Measurements from ENCODE around the gene MIPOL1.
A peak's percentile ranks its signal among the peaks of the same experiment; 100 is the strongest.
"Not testable (repeated sequence)": the region's sequence is repeated elsewhere in the genome, so short reads cannot be mapped to it uniquely, and the experiment has no call there.

Gene MIPOL1

DNA sequence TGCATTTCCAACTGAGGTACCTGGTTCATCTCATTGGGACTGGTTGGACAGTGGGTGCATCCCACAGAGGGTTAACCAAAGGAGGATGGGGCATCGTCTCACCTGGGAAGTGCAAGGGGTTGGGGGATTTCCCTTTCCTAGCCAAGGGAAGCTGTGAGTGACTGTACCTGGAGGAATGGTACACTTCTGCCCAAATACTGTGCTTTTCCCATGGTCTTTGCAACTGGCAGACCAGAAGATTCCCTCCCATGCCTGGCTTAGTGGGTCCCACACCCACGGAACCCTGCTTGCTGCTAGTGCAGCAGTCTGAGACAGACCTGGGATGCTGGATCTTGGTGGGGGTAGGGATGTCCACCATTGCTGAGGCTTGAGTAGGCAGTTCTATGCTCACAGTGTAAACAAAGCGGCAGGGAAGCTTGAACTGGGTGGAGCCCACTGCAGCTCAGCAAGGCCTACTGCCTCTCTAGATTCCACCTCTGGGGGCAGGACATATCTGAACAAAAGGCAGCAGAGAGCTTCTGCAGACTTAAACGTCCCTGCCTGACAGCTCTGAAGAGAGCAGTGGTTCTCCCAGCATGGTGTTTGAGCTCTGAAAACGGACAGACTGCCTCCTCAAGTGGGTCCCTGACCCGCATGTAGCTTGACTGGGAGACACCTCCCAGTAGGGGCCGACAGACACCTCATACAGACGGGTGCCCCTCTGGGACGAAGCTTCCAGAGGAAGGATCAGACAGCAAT is 9.7 kb upstream of the MIPOL1 start:
- not testable (repeated sequence) for DNase-seq

DNA sequence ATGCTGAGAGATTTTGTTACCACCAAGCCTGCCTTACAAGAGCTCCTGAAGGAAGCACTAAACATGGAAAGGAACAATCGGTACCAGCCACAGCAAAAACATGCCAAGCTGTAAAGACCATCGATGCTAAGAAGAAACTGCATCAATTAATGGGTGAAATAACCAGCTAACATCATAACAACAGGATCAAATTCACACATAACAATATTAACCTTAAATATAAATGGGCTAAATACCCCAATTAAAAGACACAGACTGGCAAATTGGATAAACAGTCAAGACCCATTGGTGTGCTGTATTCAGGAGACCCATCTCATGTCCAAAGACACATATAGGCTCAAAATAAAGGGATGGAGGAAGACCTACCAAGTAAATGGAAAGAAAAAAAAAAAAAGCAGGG is 8.0 kb upstream of the MIPOL1 start:
- DNase-seq, result not testable (repeated sequence)

DNA sequence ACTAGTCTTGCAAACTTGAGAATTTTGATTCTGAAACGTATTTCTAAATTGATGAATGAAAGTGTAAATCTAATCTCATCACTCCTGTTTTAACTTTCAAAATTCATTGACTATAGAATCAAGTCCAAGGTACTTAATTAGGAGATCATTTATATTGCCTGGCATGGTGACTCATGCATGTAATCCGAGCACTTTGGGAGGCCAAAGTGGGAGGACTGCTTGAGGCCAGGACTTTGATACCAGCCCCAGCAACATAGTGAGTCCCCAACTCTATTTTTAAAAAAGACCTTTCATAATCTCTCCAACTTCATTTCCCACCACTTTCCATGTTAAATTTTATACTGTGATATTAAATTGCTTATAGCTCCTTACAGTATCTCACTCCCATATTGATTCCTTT is 3.0 kb upstream of the MIPOL1 start:
- DNase-seq, result no peak

DNA sequence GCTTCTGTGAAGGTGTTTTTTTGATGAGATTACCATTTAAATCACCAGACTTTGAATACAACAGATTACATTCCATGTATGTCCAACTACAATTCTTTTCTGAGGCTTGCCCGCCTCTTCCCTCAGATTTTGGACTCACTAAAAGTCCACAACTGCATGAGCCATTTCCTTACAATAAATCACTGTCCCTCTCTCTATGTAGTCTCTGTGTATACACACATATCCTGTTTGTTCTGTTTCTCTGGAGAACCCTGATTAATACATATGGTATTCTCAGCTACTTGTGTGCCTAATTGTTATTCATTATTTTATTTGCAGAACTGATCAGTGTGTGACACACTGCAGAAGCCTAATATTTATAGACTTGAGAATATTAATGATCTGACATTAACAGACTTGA is 2.4 kb upstream of the MIPOL1 start:
- no peak for DNase-seq

DNA sequence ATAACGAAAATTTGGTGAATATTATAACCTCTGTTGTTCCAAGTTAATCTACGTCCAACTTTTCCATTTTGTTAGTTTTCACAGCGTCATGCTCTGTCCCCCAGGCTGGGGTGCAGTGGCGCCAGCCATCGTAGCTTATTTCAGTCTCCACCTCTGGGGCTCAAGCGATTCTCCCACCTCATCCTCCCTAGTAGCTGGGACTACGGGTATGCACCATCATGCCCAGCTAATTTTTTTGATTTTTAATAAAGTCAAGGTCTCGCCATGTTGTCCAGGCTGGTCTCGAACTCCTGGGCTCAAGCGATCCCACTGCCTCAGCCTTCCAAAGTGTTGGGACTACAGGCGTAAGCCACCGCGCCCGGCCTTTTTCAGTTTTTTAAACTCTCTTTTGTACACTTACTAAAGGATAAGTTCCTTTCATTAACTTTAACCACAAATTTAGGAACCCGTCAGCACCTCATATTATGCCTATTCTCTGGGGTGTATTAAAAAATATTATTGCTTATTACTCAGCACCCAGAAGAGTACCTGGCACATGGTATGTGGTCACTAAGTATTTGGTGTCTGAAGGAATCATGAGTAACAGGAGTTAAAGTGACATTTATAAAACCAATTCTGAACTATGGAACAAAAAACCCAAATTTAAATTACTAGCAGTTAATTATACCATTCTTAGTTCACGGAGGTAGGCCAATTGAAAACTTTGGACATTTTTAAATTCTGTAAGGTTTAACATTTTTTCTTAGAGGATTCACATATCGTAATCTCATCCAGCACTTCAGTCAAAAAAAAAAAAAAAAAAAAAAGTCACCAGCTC is 925 bp upstream of the MIPOL1 start:
- no peak for DNase-seq

DNA sequence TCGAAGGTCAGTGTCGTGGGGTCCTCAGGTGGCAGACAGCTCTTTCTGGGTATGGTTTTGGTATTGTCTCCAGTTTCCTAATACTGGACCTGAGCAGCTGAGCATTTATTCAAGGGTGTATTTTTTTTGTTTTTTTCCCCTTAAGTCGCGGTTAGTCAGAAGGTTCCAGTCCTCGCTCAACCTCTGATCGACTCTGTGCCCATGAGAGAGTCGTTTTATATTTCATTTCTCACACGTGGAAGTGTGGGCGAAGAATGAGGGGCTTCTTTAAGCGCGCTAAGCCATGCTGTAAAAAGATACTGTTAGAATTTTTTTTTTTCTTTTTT is 499 bp downstream of the MIPOL1 start:
- DNase-seq, result no peak

DNA sequence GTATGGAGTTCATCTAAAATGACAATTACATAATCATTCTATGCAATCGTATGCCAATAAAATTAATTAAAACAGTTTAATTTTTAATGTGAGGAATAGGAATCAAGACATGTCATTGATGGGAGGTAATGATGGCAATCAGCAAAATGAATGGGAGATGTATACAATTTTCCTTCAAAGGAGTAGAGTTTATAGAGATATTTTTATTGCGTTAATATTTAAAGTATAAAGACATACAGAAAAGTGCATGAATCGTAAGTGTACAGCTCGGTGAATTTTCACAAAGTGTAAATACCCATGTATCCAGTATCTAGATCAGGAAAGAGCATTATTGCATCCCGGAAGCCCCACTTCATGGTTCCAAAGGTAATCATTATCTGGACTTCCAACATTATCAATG is 1.2 kb downstream of the MIPOL1 start:
- DNase-seq, result no peak

DNA sequence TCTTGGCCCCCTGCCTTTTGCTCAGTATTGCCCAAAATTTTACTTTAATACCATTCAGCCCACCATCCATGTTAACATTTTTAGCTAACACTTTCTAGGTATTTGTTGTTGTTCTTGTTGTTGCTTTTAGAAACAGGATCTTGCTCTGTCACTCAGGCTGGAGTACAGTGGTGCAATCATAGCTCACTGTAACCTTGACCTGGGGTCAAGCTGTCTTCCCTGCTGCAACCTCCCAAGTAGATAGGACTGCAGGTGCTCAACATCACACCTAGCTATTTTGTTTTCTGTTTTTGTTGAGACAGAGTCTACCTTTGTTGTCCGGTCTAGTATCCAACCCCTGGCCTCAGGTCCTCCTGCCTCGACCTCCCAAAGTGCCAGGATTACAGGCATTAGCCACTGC is 4.0 kb downstream of the MIPOL1 start:
- DNase-seq, result no peak

DNA sequence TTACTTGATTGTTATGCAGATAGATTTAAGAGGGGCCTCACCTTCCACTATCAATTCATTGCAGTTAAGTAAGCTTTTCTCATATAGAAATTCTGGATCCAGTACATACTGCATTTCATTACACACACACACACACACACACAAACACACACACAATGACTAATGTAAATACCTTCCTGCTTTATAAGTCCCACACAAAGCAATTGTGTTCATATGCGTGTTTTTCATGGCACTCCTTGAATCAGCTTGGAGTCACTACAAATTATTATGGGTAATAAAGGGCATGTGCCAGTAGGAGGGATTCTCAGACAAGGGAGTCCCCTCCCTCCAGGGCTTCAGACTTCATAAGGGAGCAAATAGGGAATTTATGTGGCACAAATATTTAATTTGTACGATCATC is 4.5 kb downstream of the MIPOL1 start:
- no peak for DNase-seq

DNA sequence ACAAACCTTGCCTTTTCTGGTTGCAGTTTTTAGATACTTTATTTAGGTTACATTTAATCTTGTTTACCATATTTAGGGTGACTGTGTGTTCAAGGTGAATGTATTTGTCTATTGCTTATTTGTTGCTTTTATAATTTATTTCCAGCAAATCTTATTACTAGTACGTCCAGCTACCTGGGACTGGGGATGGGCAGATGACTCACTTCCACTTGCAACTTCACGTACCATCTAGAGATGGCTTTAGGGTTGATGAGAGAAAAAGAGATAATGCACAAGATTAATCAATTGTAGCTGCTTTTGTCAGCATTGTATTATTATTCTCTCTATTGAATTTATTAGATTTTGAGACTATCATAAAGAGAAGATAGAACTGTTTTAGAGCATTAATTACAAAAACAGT is 5.1 kb downstream of the MIPOL1 start:
- DNase-seq, result no peak

DNA sequence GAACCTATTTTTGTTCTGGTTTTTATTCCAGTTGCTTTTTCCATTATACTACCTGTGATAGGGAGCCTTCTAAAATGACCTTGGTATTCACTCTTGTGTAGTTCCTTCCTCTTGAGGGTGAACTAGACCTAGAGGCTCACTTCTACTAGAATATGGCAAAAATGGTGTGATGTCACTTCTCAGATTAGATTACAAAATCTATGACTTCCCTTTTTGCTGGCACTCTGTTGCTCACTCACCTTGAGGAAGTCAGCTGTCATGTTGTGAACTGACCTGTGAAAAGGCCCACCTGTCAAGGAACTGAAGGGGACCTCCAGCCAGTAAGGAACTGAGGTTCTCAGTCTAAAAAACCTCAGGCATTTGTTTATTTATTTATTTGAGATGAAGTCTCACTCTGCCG is 5.7 kb downstream of the MIPOL1 start:
- DNase-seq, result no peak

DNA sequence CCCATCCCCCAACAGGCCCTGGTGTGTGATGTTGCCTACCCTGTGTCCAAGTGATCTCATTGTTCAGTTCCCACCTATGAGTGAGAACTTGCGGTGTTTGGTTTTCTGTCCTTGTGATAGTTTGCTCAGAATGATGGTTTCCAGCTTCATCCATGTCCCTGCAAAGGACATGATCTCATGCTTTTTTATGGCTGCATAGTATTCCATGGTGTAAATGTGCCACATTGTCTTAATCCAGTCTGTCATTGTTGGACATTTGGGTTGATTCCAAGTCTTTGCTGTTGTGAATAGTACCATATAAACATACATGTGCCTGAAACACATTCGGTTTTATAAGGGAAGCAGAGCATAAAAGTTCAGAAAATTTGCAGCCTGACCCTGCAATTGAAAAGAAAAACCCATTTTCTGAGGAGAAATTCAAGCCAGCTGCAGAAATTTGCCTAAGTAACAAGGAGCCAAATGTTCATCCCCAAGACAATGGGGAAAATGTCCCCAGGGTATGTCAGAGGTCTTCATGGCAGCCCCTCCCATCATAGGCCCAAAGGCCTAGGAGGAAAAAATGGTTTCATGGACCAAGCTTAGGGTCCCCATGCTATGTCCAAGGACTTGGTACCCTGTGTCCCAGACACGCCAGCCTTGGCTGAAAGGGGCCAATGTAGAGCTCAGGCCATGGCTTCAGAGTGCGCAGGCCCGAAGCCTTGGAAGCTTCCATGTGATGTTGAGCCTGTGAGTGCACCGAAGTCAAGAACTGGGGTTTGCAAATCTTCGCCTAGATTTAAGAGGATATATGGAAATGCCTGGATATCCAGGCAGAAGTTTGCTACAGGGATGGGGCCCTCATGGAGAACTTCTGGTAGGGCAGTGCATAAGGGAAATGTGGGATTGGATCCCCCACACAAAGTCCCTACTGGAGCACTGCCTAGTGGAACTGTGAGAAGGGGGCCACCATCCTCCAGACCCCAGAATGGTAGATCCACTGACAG is 8.2 kb downstream of the MIPOL1 start:
- DNase-seq, result not testable (repeated sequence)

DNA sequence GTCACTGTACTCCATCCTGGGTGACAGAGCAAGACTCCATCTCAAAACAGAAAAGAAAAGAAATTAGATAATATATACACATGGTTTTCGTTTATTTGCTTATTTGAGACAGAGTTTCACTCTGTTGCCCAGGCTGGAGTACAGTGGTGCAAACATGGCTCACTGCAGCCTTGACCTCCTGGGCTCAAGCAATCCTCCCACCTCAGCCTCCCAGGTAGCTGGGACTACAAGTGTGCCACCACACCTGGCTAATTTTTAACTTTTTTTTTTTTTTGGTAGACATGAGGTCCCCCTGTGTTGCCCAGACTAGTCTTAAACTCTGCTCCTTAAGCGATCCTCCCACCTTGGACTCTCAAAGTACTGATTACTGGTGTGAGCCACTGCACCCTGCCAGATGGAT is 11.9 kb downstream of the MIPOL1 start:
- not testable (repeated sequence) for DNase-seq

DNA sequence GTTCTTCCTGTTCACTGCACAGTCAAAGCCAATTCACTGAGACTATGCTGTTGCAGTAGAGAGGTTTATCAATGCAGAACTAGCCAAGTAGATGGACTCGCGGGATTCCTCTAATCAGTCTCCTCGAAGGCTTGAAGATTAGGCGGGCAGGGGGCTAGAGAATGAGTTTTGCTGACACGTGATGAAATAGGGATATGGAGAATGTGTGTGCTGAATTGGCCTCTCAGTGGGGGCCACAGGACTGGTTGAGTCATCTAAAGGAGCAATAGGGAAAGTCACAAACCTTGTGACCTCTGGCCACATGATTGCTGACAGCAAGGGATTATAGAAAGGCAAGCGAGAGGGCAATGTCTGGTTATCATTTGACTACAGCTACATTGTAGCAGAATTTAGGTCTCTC is 12.7 kb downstream of the MIPOL1 start:
- no peak for DNase-seq

DNA sequence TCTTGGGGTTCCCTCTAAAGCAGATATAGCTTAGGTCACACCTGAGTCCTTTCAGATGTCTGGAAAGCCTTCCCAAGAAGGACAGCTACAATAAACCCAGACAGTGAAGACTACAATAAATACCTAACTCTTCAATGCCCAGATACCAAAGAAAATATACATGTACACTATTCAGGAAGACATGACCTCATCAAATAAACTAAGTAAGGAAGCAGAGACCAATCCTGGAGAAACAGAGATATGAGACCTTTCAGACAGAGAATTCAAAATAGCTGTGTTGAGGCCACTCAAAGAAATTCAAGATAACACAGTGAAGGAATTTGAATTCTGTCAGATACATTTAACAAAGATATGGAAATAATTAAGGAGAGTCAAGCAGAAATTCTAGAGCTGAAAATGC is 15.3 kb downstream of the MIPOL1 start:
- DNase-seq, result no peak

DNA sequence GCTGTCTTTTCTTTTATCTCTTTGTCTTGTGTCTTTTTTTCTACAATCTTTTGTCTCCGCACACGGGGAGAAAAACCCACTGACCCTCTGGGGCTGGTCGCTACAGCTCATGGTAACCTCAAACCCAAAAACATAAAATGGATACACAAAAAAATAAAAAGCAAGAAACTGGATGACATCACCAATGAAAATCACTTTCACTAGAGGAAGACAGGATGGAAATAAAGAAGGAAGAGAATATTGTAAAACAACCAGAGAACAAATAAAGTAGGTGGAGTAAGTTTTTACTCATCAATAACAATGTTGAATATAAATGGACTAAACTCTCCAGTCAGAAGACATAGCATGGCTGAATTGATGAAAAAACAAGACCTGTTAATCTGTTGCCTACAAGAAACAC is 17.6 kb downstream of the MIPOL1 start:
- no peak for DNase-seq

DNA sequence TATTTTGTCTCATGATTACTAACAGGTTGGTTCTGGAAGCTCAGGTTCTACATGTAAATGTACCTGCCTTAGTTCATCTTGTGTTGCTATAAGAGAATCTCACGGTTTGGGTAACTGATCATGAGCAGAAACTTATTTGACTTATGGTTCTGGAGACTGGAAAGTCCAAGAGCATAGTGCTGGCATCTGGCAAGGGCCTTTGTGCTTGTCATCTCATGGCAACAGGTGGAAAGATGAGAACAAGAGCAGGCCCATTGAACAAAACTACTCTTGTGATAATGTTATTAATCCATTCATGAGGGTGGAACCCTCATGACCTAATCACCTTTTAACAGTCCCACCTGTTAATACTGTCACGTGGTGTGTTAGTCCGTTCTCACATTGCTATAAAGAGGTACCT is 23.3 kb downstream of the MIPOL1 start:
- DNase-seq, result no peak

DNA sequence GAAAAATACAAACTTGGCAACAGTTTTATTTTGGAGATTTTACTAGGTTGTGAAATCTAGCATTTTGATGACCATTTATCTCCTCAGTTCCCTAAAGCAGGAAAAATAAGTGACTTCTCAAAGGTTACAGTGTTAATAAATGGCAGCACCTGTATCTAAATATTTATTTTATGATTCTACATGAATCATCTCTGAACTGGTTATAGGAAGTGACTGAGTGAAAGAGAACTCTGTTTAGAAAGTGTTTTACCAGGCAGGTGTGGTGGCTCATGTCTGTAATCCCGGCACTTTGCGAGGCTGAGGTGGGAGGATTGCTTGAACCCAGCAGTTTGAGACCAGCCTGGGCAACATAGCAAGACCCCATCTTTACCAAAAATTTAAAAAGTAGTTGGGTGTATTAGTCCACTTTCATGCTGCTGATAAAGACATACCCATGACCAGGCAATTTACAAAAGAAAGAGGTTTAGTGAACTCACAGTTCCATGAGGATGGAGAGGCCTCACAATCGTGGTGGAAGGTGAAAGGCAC is 26.3 kb downstream of the MIPOL1 start:
- DNase-seq, result no peak

DNA sequence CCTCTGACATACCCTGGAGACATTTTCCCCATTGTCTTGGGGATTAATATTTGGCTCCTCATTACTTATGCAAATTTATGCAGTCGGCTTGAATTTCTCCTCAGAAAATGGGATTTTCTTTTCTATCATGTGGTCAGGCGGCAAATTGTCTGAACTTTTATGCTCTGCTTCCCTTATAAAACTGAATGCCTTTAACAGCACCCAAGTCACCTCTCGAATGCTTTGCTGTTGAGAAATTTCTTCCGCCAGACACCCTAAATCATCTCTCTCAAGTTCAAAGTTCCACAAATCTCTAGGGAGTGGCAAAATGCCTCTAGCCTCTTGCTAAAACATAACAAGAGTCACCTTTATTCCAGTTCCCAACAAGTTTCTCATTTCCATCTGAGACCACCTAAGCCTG is 27.9 kb downstream of the MIPOL1 start:
- DNase-seq, result not testable (repeated sequence)

DNA sequence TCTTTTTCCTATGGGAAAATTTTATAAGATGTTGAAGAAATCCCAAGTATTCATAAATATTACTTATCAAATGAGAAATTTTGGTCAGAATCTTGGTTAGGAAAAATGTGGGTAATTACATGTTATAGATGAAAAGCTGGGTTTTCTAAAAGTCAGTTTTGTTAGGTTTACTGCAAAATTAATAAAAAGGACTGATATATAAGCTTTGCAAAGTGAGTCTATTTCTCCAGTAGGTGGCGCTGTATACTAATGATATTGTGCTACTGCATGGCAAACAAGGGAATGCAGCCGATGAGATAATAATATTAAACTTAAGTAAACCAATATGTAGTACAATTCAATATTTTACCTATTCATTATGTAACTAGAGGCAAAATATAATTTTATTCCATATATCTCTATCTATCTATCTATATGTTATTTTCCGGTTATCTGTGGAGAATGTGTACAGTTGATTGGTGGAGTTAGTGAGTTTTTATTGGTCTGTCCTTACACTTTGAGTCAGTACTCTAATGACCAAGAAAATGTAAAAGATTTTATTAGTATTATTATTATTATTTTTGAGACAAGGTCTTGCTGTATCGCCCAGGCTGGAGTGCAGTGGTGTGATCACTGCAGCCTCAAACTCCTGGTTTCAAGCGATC is 32.9 kb downstream of the MIPOL1 start:
- DNase-seq, result peak; percentile 43

DNA sequence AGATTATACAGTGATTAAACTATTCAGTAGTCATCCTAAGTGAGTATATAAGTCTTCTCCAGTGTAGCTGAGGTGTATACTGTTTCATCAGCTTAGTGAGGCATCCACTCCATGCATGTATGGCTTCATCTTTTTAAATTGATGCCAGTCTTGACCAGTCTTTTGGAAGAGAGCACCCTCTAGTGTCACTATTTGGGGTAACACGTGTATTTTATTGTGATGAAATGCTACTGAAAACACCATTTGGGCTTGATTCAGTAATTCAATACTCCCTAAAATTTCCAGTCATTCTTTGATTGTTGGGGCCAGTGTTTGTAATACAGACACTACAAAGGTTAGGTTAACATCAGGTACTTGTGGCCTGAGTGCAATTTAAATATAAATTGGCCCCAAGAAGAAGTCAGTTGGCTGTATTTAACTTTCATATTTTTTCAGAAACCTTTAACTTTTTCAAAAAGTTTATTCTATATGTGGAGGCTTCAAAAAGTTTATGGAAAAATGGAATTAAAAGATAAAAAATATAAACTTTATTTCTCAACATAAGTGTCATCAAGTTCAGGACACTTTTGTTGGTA is 35.3 kb downstream of the MIPOL1 start:
- peak; percentile 34 for DNase-seq

DNA sequence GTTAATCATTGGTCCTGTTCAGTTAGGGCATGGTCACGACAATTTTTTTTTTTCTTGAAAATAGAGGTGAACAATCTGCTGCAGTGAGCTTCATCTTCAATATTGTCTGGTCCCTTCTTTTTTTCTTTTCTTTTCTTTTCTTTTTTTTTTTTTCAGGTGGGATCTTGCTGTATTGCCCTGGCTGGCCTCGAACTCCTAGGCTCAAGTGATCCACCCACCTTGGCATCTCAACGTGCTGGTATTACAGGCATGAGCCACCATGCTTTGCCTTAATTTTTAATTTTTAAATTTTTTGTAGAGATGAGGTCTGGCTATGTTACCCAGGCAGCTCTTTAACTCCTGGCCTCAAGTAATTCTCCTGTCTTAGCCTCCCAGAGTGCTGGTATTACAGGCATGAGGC is 36.5 kb downstream of the MIPOL1 start:
- no peak for DNase-seq
